H1 (cell line): ENCODE results near the gene DSCAM. TPM values are rescaled to one million over a fixed set of nuclear protein-coding genes. Genes with fewer than 3 reads are reported as not detected.

Experiments used
- CTCF ChIA-PET: fragments of 300-600 bp; sonication (Branson Sonifier 250); formaldehyde crosslinking; loops from one replicate; lab custom pipeline; 2021; ENCODE audit not compliant: partially characterized antibody; lab: Charles Lee
- POLR2A ChIA-PET: fragments of 300-600 bp; sonication (Branson Sonifier 250); formaldehyde crosslinking; loops from one replicate; lab custom pipeline; 2021; ENCODE audit warnings: inconsistent platforms; ENCODE audit not compliant: partially characterized antibody; lab: Charles Lee
- DNase-seq, 2 experiments: peaks; one replicate each; pipeline versions ENCODE4 v3.0.0 to v3.0.0-alpha.2; 2010 to 2022; ENCODE audit warnings: low spot score in 2 of 2, low read depth in 1 of 2, mixed read lengths in 1 of 2
- FAIRE-seq: peaks from 2 replicates; lab custom pipeline; 2011; peaks lifted over from hg19 to GRCh38; lab: Jason Lieb, UNC
- H2AFZ ChIP-seq: 2 replicates; pipeline ENCODE4 v1.8.1; 2012; ENCODE audit warnings: low read length, inconsistent platforms
- H2AK5ac ChIP-seq: 2 replicates; pipeline ENCODE4 v1.6.1; 2013; ENCODE audit warnings: low read depth, low read length
- H2BK120ac ChIP-seq: replicated peaks from 2 replicates; pipeline ENCODE3; 2013; ENCODE audit warnings: low read depth, low read length, inconsistent platforms
- H2BK12ac ChIP-seq: 2 replicates; pipeline ENCODE4 v1.6.1; 2013; ENCODE audit warnings: low read depth, low read length
- H2BK15ac ChIP-seq: 2 replicates; pipeline ENCODE4 v1.6.1; 2013; ENCODE audit warnings: low read length
- H2BK20ac ChIP-seq: 2 replicates; pipeline ENCODE4 v1.6.1; 2013; ENCODE audit warnings: low read length
- H2BK5ac ChIP-seq: 2 replicates; pipeline ENCODE4 v1.6.1; 2013; ENCODE audit warnings: low read depth, low read length
- H3K14ac ChIP-seq: 2 replicates; pipeline ENCODE4 v1.6.1; 2013; ENCODE audit warnings: inconsistent platforms; ENCODE audit not compliant: insufficient read length
- H3K18ac ChIP-seq: 2 replicates; pipeline ENCODE4 v1.6.1; 2013; ENCODE audit warnings: low read length; ENCODE audit errors: extremely low read depth
- H3K23ac ChIP-seq: 2 replicates; pipeline ENCODE4 v1.6.1; 2013; ENCODE audit warnings: inconsistent platforms; ENCODE audit not compliant: insufficient read length
- H3K23me2 ChIP-seq: 2 replicates; pipeline ENCODE4 v1.6.1; 2013; ENCODE audit warnings: low read depth, low read length
- H3K27ac ChIP-seq: 2 replicates; pipeline ENCODE4 v1.6.1; 2011; ENCODE audit warnings: low read depth, low read length, inconsistent platforms
- H3K27me3 ChIP-seq, 4 experiments: replicated peaks in 1 of 4; 1 replicate in 1 of 4; 2 replicates in 3 of 4; pipeline versions ENCODE4 v1.6.1 to v1.8.1; 2011 to 2013; ENCODE audit warnings: low read length in 3 of 4, mild to moderate bottlenecking in 3 of 4, inconsistent platforms in 2 of 4, mixed read lengths in 2 of 4, moderate library complexity in 1 of 4; ENCODE audit not compliant: control insufficient read depth in 3 of 4, insufficient read depth in 3 of 4; ENCODE audit errors: extremely low read depth in 1 of 4
- H3K36me3 ChIP-seq, 4 experiments: 2 replicates each; pipeline versions ENCODE4 v1.6.1 to v1.8.1; 2011 to 2013; ENCODE audit warnings: mild to moderate bottlenecking in 4 of 4, low read length in 3 of 4, moderate library complexity in 2 of 4, control low read depth in 1 of 4, inconsistent platforms in 1 of 4; ENCODE audit not compliant: insufficient read depth in 4 of 4, control insufficient read depth in 2 of 4
- H3K4ac ChIP-seq: replicated peaks from 2 replicates; pipeline ENCODE3; 2013; ENCODE audit warnings: low read length, low read depth, mixed read lengths, inconsistent platforms; ENCODE audit not compliant: insufficient read length
- H3K4me1 ChIP-seq, 4 experiments: replicated peaks in 1 of 4; 1 replicate in 1 of 4; 2 replicates in 3 of 4; pipeline versions ENCODE4 v1.6.1 to v1.8.1; 2011 to 2013; ENCODE audit warnings: low read length in 3 of 4, inconsistent platforms in 2 of 4, mixed read lengths in 1 of 4; ENCODE audit not compliant: insufficient read depth in 4 of 4, control insufficient read depth in 3 of 4
- H3K4me2 ChIP-seq, 2 experiments: 2 replicates each; pipeline versions ENCODE4 v1.6.1 to v1.8.1; 2011 to 2013; ENCODE audit warnings: low read depth in 2 of 2, low read length in 2 of 2, control low read depth in 1 of 2, inconsistent platforms in 1 of 2, mild to moderate bottlenecking in 1 of 2; ENCODE audit not compliant: insufficient read depth in 1 of 2
- H3K4me3 ChIP-seq, 4 experiments: fragments of 200-600, 300-600 bp in 1 of 4; sonication (generic), shearing (Covaris generic), sonication (Bioruptor Twin) in 1 of 4; 2 replicates each; pipeline versions ENCODE4 v1.5.1 to v1.8.1; 2011 to 2016; ENCODE audit warnings: low read length in 4 of 4, low read depth in 3 of 4, control low read depth in 2 of 4, inconsistent platforms in 2 of 4, mild to moderate bottlenecking in 2 of 4, mixed read lengths in 1 of 4, moderate library complexity in 1 of 4; ENCODE audit not compliant: insufficient read depth in 2 of 4; ENCODE audit errors: extremely low read depth in 1 of 4
- H3K56ac ChIP-seq: replicated peaks from 2 replicates; pipeline ENCODE3; 2013; ENCODE audit warnings: low read depth, mild to moderate bottlenecking, mixed read lengths, low read length, inconsistent platforms; ENCODE audit not compliant: insufficient read length
- H3K79me1 ChIP-seq: 2 replicates; pipeline ENCODE4 v1.6.1; 2013; ENCODE audit warnings: low read depth, low read length, control low read depth
- H3K79me2 ChIP-seq, 2 experiments: 2 replicates each; pipeline versions ENCODE4 v1.6.1 to v1.8.1; 2012 to 2013; ENCODE audit warnings: low read length in 2 of 2, mild to moderate bottlenecking in 2 of 2, inconsistent platforms in 1 of 2; ENCODE audit not compliant: insufficient read depth in 2 of 2, control insufficient read depth in 1 of 2
- H3K9ac ChIP-seq, 4 experiments: replicated peaks in 1 of 4; 1 replicate in 1 of 4; 2 replicates in 3 of 4; pipeline versions ENCODE4 v1.6.1 to v1.8.1; 2011 to 2013; ENCODE audit warnings: low read depth in 3 of 4, low read length in 3 of 4, control low read depth in 2 of 4, mild to moderate bottlenecking in 2 of 4, moderate library complexity in 2 of 4, inconsistent platforms in 1 of 4; ENCODE audit errors: extremely low read depth in 1 of 4
- H3K9me3 ChIP-seq, 2 experiments: 2 replicates each; pipeline versions ENCODE4 v1.6.1 to v1.8.1; 2012 to 2013; ENCODE audit warnings: mild to moderate bottlenecking in 2 of 2, moderate library complexity in 2 of 2, control low read depth in 1 of 2, inconsistent platforms in 1 of 2, low read depth in 1 of 2, low read length in 1 of 2, mixed read lengths in 1 of 2; ENCODE audit not compliant: insufficient read depth in 2 of 2
- H4K20me1 ChIP-seq, 2 experiments: replicated peaks in 1 of 2; 2 replicates each; pipeline versions ENCODE3 to v1.8.1; 2011 to 2013; ENCODE audit warnings: inconsistent platforms in 2 of 2, low read length in 2 of 2, mild to moderate bottlenecking in 1 of 2; ENCODE audit not compliant: insufficient read depth in 2 of 2, control insufficient read depth in 1 of 2
- H4K5ac ChIP-seq: 2 replicates; pipeline ENCODE4 v1.6.1; 2013; ENCODE audit warnings: low read length, low read depth, mixed read lengths, inconsistent platforms; ENCODE audit not compliant: insufficient read length
- H4K8ac ChIP-seq: 2 replicates; pipeline ENCODE4 v1.8.0; 2013; ENCODE audit warnings: mild to moderate bottlenecking, moderate library complexity, low read length, inconsistent platforms; ENCODE audit not compliant: insufficient read depth; ENCODE audit errors: extremely low read depth
- H4K91ac ChIP-seq: replicated peaks from 2 replicates; pipeline ENCODE3; 2013; ENCODE audit warnings: low read length, mixed read lengths, inconsistent platforms; ENCODE audit not compliant: insufficient read length
- ATF2 ChIP-seq: IDR thresholded peaks from 2 replicates; pipeline ENCODE4 v1.6.1; 2012; ENCODE audit warnings: low read length, inconsistent platforms
- EGR1 ChIP-seq: IDR thresholded peaks from 2 replicates; pipeline ENCODE4 v1.6.1; 2011; ENCODE audit warnings: low read depth, low read length, borderline replicate concordance
- EP300 ChIP-seq, 2 experiments: IDR thresholded peaks; 1 replicate in 1 of 2; 2 replicates in 1 of 2; pipeline ENCODE4 v1.6.1; 2011 to 2012; ENCODE audit warnings: low read depth in 2 of 2, low read length in 2 of 2, mild to moderate bottlenecking in 2 of 2, borderline replicate concordance in 1 of 2, inconsistent platforms in 1 of 2, moderate library complexity in 1 of 2
- KDM5A ChIP-seq: fragments of 200-600 bp; IDR thresholded peaks from 2 replicates; pipeline ENCODE4 v1.7.1; 2012; ENCODE audit warnings: mild to moderate bottlenecking, low read length, inconsistent platforms, mixed read lengths
- MAX ChIP-seq: IDR thresholded peaks from 2 replicates; pipeline ENCODE4 v1.6.1; 2012; ENCODE audit warnings: inconsistent platforms
- RBBP5 ChIP-seq: IDR thresholded peaks from 2 replicates; pipeline ENCODE4 v1.7.1; 2012; ENCODE audit warnings: low read depth, mild to moderate bottlenecking, inconsistent platforms, low read length, moderate library complexity, borderline replicate concordance
- SP4 ChIP-seq: IDR thresholded peaks from 2 replicates; pipeline ENCODE4 v1.6.1; 2012; ENCODE audit warnings: low read length, inconsistent platforms
- SUZ12 ChIP-seq: fragments of 200-600 bp; sonication (generic); IDR thresholded peaks from 2 replicates; pipeline ENCODE4 v1.6.1; 2012; ENCODE audit warnings: mild to moderate bottlenecking, inconsistent platforms, low read length, moderate library complexity, mixed read lengths
- USF2 ChIP-seq: IDR thresholded peaks from 2 replicates; pipeline ENCODE4 v1.6.1; 2011; ENCODE audit warnings: low read length, improper control_type of control experiment
- YY1 ChIP-seq: IDR thresholded peaks from 2 replicates; pipeline ENCODE4 v1.6.1; 2011; ENCODE audit warnings: low read depth, mild to moderate bottlenecking, low read length
- WGBS, 2 experiments: shearing (Covaris generic) in 1 of 2; methylation state at CpG; one replicate each; pipeline versions ENCODE4 v1.1.6 to v1.1.7; 2013 to 2015; ENCODE audit warnings: low lambda C conversion rate in 2 of 2, mixed read lengths in 2 of 2, inconsistent platforms in 1 of 2, low coverage in 1 of 2, missing lambda C conversion rate in 1 of 2; ENCODE audit not compliant: insufficient replicate concordance in 2 of 2, insufficient coverage in 1 of 2, insufficient read length in 1 of 2; ENCODE audit errors: extremely low coverage in 1 of 2, missing lambda C conversion rate in 1 of 2; 5-methylcytosine and 5-hydroxymethylcytosine counted together
- polyA plus RNA-seq, 7 experiments: library from polyadenylated mRNA; depleted of rRNA in 3 of 7; stranded (reverse) in 5 of 7; unstranded in 2 of 7; fragments of >200 nt in 5 of 7; fragments of 200-250 nt in 2 of 7; gene quantifications; 1 replicate in 5 of 7; 2 replicates in 1 of 7; 4 replicates in 1 of 7; pipeline versions ENCODE4 v1.2.1 to v1.2.3, GENCODE V29; 2011 to 2013; ENCODE audit warnings: missing spikeins in 2 of 7, mixed read lengths in 2 of 7
- total RNA-seq: library from RNA; stranded (reverse); fragmentation: NEBNext Ultra II Directional; extraction: Animal tissue kit (Norgen Biotek cat#: 25700); gene quantifications from 2 replicates; pipeline ENCODE4 v1.2.1, GENCODE V29; 2021

Gene DSCAM
- total and polyA plus RNA-seq, 2 of the 8 experiments (the other 6 are each of a cell fraction or from before 2014, with no cell fraction given) = 0.02 to 0.15 TPM

- H2BK15ac ChIP-seq = 0 out of 2 replicates have a peak overlapping the region, but pooled peaks have one; percentile 41
- no peak overlapping the region for H4K5ac ChIP-seq
- no peak overlapping the region for H3K18ac ChIP-seq
- H4K91ac ChIP-seq = no peak overlapping the region
- no peak overlapping the region for H3K56ac ChIP-seq
- H2BK120ac ChIP-seq = no peak overlapping the region
- H3K9me3 ChIP-seq = no peaks in the 10 kb centered on the region
- no peak overlapping the region for H2BK20ac ChIP-seq
- H3K79me2 ChIP-seq = no peaks in the 10 kb centered on the region
- H3K23me2 ChIP-seq = no peaks in the 10 kb centered on the region
- no peak overlapping the region for H3K4me2 ChIP-seq
- CTCF ChIA-PET = interaction anchor here (1.0 to 2.0 kb wide), 3 partner anchors 11 to 76 kb away, joined by 3 to 6 read pairs (median 5); no protein-coding TSS in a partner anchor
- H3K79me1 ChIP-seq = no peaks in the 10 kb centered on the region
- no peak overlapping the region for H2AFZ ChIP-seq
- DNase-seq (no peak), FAIRE-seq (no peak)
- H3K14ac ChIP-seq = no peak overlapping the region
- H3K23ac ChIP-seq = no peak overlapping the region
- no peak overlapping the region for H2AK5ac ChIP-seq
- H3K27me3 ChIP-seq = no peaks in the 10 kb centered on the region
- no peaks in the 10 kb centered on the region for H4K20me1 ChIP-seq
- no peaks in the 10 kb centered on the region for H3K36me3 ChIP-seq
- WGBS, 2 experiments = 96% methylated on average over 12 of the region's 12 CpGs; no CpG with 5 or more reads in 1 of the 2 experiments
- H3K27ac ChIP-seq = no peak overlapping the region
- H3K4me3 ChIP-seq = no peak overlapping the region
- H3K4me1 ChIP-seq = peaks cover 0 to 4% (median 0%) of the 10 kb centered on the region in 4 experiments; a peak in 3 of 7 replicates
- H2BK5ac ChIP-seq = no peak overlapping the region
- H2BK12ac ChIP-seq = no peak overlapping the region
- POLR2A ChIA-PET = no interaction called here
- H4K8ac ChIP-seq = no peak overlapping the region
- H3K9ac ChIP-seq = no peak overlapping the region
- no peak overlapping the region for H3K4ac ChIP-seq
- TF ChIP-seq EGR1 = no peak
- no peak for TF ChIP-seq SUZ12
- TF ChIP-seq ATF2 = no peak
- TF ChIP-seq RBBP5 = no peak
- no peak for TF ChIP-seq KDM5A
- no peak for TF ChIP-seq EP300 (IDR thresholded peaks at IDR 0.05; ENCODE audit: borderline replicate concordance in 1 of 2, low read depth in 2 of 2, low read length in 2 of 2)
- no peak for TF ChIP-seq MAX
- no peak for TF ChIP-seq YY1
- TF ChIP-seq SP4 = no peak
- TF ChIP-seq USF2 = no peak
Measured at GRCh38 chr21:40043866-40044265, 803.1 kb downstream of the DSCAM start.
